Nephron (organoid): ENCODE measurements around the gene ME3.
A peak's percentile ranks its signal among the peaks of the same experiment; 100 is the strongest.
"Not testable (repeated sequence)": the region's sequence is repeated elsewhere in the genome, so short reads cannot be mapped to it uniquely, and the experiment has no call there.

Experiments used
- H3K27ac Mint-ChIP-seq, 3 experiments: 2 replicates each; pipeline ENCODE4 v1.8.0; 2020; ENCODE audit warnings: mixed read lengths in 3 of 3, mild to moderate bottlenecking in 2 of 3, moderate library complexity in 1 of 3
- H3K27me3 Mint-ChIP-seq: 2 replicates; pipeline ENCODE4 v1.8.0; 2021; ENCODE audit warnings: low read depth, mild to moderate bottlenecking, moderate library complexity, mixed read lengths
- H3K36me3 Mint-ChIP-seq: 2 replicates; pipeline ENCODE4 v1.8.0; 2020; ENCODE audit warnings: low read depth, mixed read lengths
- H3K4me1 Mint-ChIP-seq: 2 replicates; pipeline ENCODE4 v1.8.0; 2020; ENCODE audit warnings: mixed read lengths
- H3K4me3 Mint-ChIP-seq, 3 experiments: 2 replicates each; pipeline ENCODE4 v1.8.0; 2020; ENCODE audit warnings: mild to moderate bottlenecking in 3 of 3, mixed read lengths in 3 of 3, moderate library complexity in 2 of 3
- H3K9me3 Mint-ChIP-seq: 2 replicates; pipeline ENCODE4 v1.8.0; 2020; ENCODE audit warnings: mixed read lengths
- CTCF ChIP-seq, 3 experiments: fragments of 200-600 bp; sonication (generic); IDR thresholded peaks; one replicate each; pipeline ENCODE4 v1.5.0; 2021; ENCODE audit warnings: antibody characterized with exemption in 3 of 3; ENCODE audit not compliant: unreplicated experiment in 3 of 3

The ME3 gene

GRCh38 chr11:86625544-86625943 lies 46.9 kb downstream of the ME3 start:
- Mint-ChIP-seq H3K36me3 (no peaks in the 10 kb centered on the region), H3K27me3 (peaks cover 4% of the 10 kb centered on the region), H3K9me3 (no peaks in the 10 kb centered on the region), H3K4me3 (no peak overlapping the region), H3K27ac (no peak overlapping the region), H3K4me1 (peaks cover 36% of the 10 kb centered on the region)
- no peak for TF ChIP-seq CTCF (IDR thresholded peaks at IDR 0.05; ENCODE audit: unreplicated experiment in 3 of 3)

- Mint-ChIP-seq H3K36me3 (no peaks in the 10 kb centered on the region), H3K9me3 (peaks cover 3% of the 10 kb centered on the region), H3K4me3 (no peak overlapping the region), H3K27me3 (peaks cover 4% of the 10 kb centered on the region), H3K4me1 (peaks cover 29% of the 10 kb centered on the region), H3K27ac (no peak overlapping the region)
- TF ChIP-seq CTCF (IDR thresholded peaks at IDR 0.05; ENCODE audit: unreplicated experiment in 3 of 3), result no peak
These were observed 48.0 kb downstream of the ME3 start for GRCh38 chr11:86624366-86624765.

DNA sequence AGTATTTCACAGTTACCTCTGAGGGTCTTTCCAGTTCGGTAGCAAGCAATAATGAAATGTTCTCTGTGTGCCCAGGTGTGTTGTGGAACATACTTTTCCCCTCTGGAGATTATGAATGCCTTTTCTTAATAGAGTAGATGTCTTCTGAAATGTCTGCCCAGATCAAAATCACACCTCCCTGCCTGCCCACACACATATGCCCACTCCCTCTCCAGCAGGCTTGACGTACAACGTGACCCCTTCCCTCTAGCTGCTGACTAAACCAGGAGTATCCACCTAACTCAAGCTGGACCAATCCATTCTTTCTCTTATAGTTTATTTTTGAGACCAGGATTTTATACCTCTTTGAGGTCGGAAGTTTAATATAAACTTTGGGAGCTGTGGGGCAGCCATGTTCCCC lies 48.7 kb downstream of the ME3 start:
- no peaks in the 10 kb centered on the region for H3K36me3 Mint-ChIP-seq
- peak overlapping the region in 1 of 3 experiments; percentile 34 for H3K27ac Mint-ChIP-seq
- no peak for TF ChIP-seq CTCF (IDR thresholded peaks at IDR 0.05; ENCODE audit: unreplicated experiment in 3 of 3)
- peaks cover 23% of the 10 kb centered on the region for H3K4me1 Mint-ChIP-seq
- no peak overlapping the region for H3K4me3 Mint-ChIP-seq
- peaks cover 4% of the 10 kb centered on the region for H3K9me3 Mint-ChIP-seq
- peaks cover 4% of the 10 kb centered on the region for H3K27me3 Mint-ChIP-seq

DNA sequence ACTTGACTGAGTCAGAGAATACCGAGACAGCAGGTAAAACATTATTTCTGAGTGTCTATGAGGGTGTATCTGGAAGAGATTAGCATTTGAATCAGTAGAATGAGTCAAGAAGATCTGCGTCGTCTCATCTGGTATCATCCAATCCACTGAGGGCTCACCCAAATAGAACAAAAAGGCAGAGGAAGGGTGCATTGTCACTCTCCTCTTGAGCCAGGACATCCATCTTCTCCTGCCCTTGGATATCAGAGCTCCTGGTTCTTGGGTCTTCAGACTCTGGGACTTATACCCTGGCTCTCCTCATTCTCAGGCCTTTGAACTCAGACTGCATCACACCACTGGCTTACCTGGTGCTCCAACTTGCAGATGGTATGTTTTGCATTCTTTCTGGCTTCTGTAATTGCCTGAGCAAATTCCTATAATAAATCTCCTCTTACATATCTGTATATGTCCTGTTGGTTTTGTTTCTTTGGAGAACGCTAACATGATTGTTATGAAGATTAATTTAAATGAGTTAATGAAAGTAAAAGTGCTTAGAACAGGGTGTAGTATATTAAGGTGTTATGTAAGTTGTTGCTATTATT lies 49.3 kb downstream of the ME3 start:
- Mint-ChIP-seq H3K4me3 (no peak overlapping the region), H3K36me3 (no peaks in the 10 kb centered on the region), H3K9me3 (peaks cover 4% of the 10 kb centered on the region), H3K27me3 (peaks cover 4% of the 10 kb centered on the region), H3K4me1 (peaks cover 21% of the 10 kb centered on the region), H3K27ac (peak overlapping the region in 1 of 3 experiments; percentile 34)
- no peak for TF ChIP-seq CTCF (IDR thresholded peaks at IDR 0.05; ENCODE audit: unreplicated experiment in 3 of 3)

GRCh38 chr11:86621854-86622253 lies 50.6 kb downstream of the ME3 start:
- H3K27ac Mint-ChIP-seq, result peak overlapping the region in 2 of 3 experiments; percentile 48 to 62
- H3K4me3 Mint-ChIP-seq, result no peak overlapping the region
- peaks cover 4% of the 10 kb centered on the region for H3K27me3 Mint-ChIP-seq
- no peaks in the 10 kb centered on the region for H3K36me3 Mint-ChIP-seq
- peaks cover 4% of the 10 kb centered on the region for H3K9me3 Mint-ChIP-seq
- no peak for TF ChIP-seq CTCF (IDR thresholded peaks at IDR 0.05; ENCODE audit: unreplicated experiment in 3 of 3)
- H3K4me1 Mint-ChIP-seq, result peaks cover 21% of the 10 kb centered on the region

GRCh38 chr11:86620891-86621521 lies 51.4 kb downstream of the ME3 start:
- Mint-ChIP-seq H3K4me1 (peaks cover 21% of the 10 kb centered on the region), H3K9me3 (peaks cover 4% of the 10 kb centered on the region), H3K27me3 (peaks cover 4% of the 10 kb centered on the region), H3K36me3 (no peaks in the 10 kb centered on the region), H3K27ac (peak overlapping the region in 2 of 3 experiments; percentile 48 to 62), H3K4me3 (no peak overlapping the region)
- no peak for TF ChIP-seq CTCF (IDR thresholded peaks at IDR 0.05; ENCODE audit: unreplicated experiment in 3 of 3)

DNA sequence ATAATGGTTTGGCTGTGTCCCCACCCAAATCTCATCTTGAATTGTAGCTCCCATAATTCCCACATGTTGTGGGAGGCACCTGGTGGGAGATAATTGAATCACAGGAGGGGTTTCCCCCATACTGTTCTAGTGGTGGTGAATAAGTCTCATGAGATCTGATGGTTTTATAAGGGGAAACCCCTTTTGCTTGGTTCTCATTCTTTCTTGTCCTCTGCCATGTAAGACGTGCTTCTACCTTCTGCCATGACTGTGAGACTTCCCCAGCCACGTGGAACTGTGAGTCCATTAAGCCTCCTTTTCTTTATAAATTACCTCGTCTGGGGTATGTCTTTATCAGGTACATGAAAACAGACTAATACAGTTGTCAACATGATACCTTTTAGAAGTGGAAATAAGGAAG lies 53.0 kb downstream of the ME3 start:
- H3K36me3 Mint-ChIP-seq, H3K27me3 Mint-ChIP-seq, H3K4me3 Mint-ChIP-seq, H3K27ac Mint-ChIP-seq: not testable (repeated sequence)
- H3K9me3 Mint-ChIP-seq, result peaks cover 10% of the 10 kb centered on the region
- peaks cover 21% of the 10 kb centered on the region for H3K4me1 Mint-ChIP-seq
